GM18870 (cell line): ENCODE results near the gene DOCK10.
"Not testable (repeated sequence)": the region's sequence is repeated elsewhere in the genome, so short reads cannot be mapped to it uniquely, and the experiment has no call there.

Source experiments
- ATAC-seq: cut with Tn5 transposase; IDR thresholded peaks from one replicate; pipeline ENCODE4 v1.9.1; 2021; ENCODE audit warnings: moderate library complexity; ENCODE audit not compliant: unreplicated experiment

The DOCK10 gene

DNA sequence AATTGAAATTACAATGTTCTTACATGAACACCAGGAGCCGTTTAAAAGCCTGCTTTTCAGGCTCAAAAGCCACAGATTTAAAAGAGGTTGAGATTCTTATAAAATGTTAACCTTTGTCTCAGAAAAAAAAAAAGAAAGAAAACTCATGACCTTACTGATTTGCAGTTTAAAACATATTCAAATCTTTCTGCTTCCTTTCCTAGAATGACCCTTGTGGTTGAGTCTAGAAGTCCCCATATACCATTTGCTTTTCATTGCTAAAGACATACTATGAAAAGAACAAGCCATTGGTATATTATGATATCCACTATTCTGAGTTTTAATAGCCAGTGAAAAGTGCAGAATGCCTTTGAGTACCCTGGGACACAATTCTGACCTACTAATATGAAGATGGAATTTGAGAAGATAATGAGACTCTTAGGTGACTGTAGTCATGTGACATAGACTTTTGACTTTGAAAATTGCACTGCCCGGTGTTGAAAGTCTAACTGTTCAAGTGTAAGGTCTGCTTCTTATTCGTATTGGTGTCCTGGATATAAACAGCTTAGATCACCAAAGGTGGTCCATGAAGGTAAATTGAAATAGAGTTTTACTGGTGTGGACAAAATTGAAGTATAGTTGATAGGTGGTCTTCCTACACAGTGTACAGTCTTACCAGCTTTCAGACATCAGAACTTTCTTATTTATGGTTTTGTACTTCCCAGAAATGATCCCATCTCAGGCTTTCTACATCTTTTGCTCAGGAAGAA, 117.0 kb downstream of the DOCK10 start:
- peak; percentile 23 for ATAC-seq

DNA sequence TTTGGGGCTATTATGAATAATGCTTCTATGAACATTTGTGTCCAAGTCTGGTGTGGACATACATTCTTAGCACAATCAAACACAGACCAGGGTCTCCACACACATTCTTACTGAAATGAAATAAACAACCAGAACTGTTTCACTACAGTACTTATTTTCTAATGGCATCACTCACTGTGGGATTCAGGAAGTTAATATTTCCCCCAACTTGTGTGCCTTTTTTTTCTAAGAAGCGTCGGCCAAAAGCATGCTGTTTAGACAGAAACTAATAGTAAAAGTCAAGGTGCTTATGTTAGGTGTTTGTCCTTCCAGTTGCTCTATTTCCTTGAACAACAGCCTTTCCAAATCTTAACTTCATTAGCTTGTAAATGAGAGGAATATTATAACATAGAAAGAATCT, 117.6 kb downstream of the DOCK10 start:
- no peak for ATAC-seq

DNA sequence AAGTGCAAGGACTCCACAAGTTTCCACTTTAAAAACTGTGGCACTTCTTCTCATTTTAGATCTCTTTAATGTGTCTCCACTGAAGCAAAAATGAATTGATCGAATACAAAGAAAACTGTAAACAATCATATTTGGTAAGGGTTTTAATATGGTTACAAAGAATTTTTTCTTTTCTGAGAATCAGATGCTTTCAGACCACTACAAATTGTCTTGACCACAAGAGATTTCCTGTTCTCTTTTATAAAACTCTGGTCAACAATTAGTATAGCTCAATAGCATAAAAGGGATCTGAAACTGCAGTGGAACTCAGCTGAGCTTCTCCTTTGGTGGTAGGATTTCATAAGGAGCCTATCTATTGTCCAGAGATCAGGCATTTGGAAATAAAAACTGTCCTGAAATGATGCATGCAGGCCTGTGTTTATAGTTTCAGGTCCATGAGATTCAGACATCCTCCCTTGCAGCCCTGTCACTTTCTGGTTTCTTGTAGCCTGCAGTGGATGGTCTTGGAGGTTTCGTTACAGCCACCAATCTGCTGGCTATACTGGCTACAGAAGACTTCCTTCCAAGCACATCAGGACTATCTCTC, 120.0 kb downstream of the DOCK10 start:
- ATAC-seq, result peak; percentile 61

DNA sequence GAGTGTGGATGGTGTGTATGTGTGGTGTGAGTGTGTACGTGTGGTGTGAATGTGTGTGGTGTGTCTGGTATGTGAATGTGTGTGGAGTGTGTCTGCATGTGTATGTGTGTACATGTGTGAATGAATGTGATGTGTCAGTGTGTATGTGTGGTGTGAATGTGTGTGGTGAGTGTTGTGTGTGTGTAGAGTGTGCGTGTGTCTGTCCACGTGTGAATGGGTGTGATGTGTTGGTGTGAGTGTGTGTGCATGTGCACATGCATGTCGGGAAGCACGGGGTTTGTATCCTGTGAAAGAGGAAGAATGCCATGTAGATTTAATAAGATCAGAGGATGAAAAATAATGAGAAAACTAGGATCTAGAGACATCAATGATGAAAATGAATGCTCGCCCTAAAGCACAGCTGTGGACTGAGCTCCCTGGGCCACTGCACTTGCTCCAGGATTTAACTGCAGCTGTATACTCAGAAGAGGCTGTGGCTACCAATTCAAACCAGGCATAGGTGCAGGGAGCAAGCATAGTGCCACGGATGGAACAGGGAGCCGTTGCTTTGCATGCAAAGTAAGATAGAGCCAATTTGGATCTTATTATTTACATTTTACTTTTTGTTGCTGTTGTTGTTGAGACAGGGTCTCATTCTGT, 122.7 kb downstream of the DOCK10 start:
- no peak for ATAC-seq

DNA sequence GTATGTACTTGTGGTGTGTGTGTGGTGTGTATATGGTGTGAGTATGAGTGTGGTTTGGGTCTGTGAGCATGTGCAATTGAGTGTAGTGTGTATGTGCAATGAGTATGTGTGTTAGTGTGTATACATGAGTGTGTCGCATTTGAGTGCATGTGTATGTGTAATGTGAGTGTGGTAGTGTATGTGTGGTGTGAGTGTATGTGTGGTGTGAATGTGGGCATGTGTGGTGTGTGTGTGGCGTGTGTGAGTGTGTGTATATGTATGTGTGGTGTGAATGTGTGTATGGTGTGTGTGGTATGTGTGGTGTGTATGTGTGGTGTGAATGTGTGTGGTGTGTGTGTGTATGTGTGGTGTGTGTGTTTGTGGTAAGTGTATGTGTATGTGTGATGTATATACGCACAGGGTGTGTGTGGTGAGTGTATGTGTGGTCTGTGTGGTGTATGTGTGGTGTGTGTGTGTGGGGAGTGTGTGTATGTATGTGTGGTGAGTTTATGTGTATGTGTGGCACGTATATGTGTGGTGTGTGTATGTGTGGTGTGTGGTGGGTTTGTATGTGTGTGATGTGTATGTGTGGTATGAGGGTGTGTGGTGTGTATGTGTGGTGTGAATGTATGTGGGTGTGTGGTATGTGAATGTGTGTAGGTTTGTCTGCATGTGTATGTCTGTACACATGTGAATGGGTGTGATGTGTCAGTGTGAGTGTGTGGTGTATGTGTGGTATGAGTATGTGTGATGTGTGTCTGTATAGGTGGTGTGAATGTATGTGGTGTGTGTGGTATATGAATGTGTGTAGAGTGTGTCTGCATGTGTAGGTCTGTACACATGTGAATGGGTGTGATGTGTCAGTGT, 123.4 kb downstream of the DOCK10 start:
- ATAC-seq, result no peak

DNA sequence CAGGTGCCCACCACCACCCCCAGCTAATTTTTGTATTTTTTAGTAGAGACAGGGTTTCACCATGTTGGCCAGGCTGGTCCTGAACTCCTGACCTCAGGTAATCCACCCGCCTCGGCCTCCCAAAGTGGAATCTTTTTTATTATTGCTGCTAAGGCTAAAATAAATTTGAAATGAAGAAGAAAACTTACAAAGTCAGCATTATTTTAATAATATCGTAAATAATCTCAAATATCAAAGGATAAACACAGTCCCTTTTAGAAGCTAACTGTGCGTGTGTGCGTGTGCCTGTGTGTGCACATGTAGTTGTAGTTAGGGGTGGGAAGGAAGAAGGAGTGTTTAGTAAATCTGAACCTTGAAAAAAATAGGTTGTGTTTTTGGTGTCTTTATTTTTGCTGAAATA, 125.0 kb downstream of the DOCK10 start:
- not testable (repeated sequence) for ATAC-seq

DNA sequence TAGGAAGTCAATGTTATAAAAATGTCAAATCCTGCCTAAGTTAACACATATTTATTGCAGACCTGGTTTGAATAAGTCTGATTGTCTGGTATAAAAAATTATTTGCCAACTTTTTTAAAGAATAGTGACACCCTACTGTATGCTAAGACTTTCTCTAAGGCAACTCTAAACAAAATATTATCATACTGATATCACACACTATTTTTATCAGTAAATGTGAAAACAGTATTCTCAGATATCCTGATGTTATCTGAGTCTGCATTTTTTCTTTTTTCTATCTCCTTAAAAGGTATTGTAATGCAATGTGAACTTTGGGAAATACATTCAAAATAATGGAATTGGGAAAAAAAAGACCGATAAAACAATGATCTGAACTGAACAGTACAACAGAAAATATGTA, 127.1 kb downstream of the DOCK10 start:
- ATAC-seq, result no peak

DNA sequence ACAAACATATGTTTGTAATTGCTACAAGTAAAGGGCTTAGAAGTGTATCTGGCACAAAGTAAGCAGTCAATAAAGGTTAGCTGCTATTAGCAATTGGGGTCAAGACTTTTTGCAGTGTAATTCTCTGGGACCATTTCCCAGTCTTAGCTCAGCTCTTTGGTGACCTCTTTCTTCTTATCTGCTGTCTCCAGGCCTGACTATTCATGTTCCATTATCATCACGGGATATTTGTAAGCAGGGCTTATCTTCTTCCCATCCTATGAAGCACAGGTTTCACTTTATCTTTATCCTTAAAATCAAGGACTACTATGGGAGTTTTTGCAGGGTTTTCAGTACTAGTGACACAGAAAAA, 131.7 kb downstream of the DOCK10 start:
- no peak for ATAC-seq

DNA sequence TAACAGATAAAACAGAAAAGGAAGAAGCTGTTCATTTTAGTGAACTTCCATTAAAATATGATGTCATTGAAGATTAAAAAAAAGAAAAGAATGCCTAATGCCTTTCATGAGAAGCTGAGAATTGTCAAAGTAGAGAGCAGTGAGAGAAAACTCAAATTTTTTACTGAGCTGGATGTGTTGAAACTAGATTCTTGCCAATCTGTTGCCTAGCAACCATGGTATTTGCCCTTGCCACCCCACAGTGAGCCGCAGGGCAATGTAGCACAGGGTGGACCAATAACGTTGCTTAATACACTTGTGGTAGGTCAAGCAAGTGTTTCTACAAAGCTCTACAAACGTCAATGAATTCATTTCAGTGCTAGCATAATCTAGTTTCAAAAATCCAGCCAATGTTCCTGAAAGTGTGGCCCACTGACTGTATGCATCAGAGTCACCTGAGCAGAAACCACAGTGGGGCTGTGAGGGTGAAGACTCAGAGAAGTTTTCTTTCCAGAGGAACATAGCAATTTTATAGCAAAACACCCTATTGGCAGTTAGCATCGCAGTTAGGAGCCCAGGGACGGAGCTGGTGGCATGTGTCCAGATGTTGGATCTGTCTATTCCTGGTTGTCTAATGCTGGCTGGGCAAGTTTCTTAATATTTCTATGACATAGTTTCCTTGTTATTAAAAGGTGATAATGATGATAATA, 132.2 kb downstream of the DOCK10 start:
- ATAC-seq, result peak; percentile 53

DNA sequence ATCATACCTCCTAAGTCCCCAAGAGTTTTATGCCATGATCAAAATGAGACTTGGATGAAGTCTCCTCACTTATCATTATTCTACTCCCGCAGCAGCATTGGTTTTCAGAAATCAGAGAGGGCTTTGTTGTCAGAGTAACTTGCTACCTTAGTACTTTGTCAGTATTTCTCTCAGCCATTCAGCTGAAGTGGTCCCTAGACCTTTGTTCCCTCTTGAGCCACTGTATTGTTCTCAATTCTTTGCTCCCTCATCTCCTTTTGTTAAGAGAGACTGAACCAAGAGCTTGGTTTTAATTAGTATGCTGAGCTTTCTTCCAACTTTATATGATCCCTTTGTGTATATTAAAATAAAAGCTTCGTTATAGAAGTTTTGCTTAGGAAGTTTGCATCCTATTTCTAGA, 133.4 kb downstream of the DOCK10 start:
- ATAC-seq, result no peak

DNA sequence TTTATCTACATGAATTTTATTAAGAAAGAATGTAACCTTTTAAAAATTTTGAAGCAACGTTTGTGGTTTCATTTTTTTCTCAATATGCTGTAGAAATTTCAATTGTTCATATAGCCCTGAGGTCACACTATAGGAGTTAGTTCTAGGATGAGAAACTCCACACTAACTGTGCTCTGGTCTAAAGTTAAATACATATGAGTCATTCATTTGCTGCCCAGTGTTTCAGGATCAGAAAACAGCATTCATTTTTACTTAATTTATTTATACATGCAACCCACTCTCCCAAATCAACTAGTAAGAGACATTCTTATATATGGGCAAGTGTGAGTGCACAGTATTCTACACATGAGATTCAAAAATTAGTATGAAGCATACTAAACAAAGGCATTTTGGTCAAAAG, 137.9 kb downstream of the DOCK10 start:
- no peak for ATAC-seq

DNA sequence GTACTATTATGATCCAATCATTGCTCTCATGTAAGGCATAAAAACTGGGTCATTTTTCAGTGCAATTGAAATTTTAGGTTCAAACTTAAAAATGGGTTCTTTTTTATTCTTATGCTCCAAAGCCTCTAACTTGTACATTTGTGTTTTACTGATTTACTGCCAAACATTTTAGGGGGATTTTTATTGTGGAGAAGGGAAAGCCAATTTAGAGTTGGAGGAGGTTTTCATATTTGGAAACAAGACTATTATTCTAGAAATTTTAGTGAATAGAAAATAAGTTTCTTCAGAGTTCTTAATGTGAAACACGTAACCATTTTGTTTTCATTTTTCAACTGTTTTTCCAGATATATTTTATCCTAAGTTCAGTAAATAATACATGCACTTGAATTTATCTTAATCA, 138.6 kb downstream of the DOCK10 start:
- ATAC-seq, result no peak

DNA sequence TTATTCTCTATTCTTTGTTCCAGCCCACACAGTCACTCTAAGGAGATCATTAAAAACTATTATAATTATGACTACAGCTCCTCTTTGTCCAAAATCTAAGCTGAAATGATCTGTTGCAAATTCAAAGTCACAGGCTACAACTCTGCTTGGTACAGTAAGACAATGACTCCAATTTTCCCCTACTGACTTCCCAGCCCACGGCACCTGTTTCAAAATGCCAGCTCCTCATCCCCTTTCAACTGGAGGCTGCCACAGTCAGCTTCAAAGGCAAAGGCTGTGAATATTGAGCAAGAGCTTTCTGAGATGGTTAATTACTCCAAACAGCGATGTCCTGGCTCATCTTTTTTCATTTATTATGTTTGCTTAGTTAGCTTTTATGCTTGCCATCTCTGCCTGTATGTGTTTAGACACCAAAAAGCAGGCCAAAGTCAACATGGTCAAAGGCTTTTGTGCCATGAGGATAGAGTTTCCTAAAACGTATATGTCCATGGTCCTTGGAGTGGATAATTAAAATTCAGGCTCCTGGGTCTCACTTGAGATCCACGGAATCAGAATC, 141.1 kb downstream of the DOCK10 start:
- ATAC-seq, result no peak

DNA sequence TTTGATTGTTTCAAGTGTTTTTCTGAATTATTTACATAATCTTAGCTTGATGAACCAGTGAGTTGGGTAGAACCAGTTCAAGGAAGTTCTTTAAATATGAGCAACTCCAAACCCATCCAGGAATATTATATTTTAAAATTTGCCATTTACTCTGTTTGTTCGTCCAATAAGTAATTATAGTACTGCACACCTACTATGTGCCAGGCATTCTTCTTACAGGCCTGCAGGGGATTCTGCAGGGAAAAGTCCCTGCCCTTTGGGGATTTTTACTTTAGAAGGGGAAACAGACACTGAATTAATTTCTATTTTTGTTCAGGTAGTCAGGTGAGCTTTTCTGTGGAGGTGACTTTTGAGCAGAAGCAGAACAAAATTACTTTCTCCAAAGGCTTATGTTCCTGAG, 146.9 kb downstream of the DOCK10 start:
- ATAC-seq, result no peak

DNA sequence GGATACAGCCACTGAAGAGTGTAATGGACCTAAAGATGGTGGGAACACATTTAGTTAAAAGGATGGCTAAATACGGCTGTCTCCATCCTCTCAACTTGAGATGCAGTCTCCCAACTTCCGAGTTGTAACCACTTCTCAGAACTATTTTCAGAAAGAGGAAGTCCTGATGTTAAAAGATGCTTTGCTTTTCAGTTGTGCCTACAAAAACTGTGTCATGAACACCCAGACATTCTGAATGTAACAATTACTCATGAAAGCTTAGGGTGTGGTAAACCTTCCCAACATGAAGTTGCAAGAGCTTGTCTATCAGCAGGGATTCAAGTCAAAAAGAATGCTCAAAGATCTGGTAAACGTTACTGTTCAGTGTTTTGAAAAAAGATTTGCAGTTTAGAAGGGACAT, 147.9 kb downstream of the DOCK10 start:
- ATAC-seq, result peak; percentile 95

DNA sequence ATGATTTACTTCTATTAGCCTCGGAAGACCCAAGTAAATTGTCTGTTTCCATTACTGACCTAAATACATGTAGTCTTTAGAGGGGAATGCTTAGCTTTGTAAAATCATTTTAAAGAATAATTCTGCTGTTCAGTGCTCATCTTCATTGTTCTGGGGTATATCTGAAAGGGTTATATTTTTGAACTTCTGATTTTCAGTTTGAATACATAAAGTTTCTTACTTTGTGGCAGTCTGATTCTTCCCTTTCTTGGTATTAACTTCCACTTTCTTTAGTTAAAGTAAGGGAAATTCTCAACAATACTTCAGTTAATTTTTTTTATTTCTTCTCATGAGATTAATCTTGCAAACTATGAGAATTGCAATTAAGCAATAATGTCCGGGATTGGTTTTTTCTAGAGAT, 148.4 kb downstream of the DOCK10 start:
- peak; percentile 29 for ATAC-seq

DNA sequence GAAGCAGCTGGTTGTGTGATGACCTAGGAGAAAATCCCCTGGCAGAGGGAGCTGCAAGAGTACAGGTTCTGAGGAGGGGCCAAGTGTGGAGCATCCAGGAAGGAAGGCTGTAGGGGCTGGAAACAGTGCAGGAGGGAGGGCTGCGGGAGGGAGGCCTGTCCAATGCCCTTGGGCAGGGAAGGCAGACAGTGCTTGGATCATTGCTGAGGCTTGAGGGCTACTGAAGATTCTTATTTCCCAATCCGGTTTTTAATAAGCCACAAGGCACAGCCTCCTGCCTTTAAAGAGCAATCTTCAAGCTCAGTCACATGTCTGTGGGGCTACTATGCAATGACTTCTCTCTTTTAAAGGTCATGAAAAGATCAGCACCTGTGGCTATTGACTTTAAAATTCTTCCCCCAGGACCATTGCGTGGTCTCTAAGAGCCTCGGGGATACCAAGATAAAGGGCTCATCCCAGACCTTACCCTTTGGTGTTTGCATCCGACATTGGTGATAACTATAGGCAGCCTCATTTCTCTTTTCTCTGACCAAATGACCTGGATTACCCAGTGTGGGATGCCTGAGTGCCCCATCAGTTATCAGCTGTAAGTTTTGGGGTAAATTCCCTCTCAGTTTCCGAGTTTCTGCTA, 149.6 kb downstream of the DOCK10 start:
- ATAC-seq, result no peak

DNA sequence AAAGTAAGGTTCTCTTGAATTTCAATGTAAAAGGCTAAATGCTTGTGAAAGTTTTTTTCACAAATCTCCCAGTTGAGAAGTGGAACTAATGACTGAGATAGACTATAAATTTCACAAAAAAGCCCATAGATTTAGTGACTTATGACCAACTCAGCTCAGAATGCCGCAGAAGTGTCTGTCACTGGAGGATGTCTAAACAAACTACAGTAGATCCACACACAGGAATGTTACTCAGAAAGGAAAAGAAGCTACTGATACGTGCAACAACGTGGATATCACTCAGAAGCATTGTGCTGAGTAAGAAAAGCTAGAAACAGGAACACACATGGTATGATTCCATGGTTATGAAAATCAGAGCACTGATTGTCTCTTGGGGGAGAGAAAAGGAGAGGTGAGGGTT, 151.9 kb downstream of the DOCK10 start:
- no peak for ATAC-seq

DNA sequence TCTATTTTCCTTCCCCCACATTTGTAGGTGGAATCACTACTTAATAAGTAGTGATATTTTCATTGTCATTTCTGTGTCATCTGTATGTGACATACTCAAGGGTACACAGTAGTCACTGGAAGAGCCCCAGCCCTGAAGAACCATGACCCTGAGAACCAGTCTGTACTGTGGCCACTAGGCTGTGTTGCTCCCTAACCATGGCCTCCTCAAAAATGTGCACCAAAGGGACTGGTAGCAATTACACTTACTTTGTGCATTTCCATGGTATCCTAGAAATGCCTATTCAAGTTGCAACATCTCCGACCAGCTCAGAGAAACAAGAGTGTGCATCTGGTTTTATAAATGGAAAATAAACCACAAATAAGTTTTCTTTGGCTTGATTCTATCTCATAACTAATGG, 155.1 kb downstream of the DOCK10 start:
- ATAC-seq, result no peak

DNA sequence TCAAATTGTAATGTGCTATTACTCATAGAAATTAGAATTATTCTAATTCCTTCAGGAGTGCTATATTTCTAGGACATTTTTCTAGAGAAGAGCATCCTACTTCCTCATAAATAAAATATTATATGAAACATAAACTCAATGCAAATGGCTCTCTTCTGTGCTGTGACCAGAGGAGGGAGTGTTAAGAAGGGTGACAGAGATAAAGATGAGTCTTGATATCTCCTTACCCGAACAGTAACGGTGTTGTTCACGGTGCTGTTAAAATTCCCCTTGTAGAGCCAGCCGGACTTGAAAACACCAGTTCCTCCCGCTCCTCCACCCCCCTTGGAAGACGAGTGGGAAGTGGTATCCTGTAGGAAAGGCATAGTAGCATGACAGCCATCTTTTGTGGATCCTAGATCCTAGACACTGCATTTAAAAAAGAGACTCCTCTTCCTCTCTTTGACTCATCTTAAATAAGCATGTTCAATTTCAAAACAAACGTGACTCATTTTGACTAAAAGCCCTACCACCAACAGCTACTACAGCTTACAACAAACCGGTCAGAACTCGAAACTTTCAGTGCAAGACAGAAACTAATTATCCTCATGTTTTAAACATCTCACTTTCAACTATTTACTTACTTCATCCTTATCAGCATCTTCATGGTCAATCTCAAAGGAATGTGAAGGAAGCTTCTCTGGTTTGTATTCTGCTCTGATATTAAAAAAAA, 156.3 kb downstream of the DOCK10 start:
- peak; percentile 87 for ATAC-seq
